Measurements from ENCODE around the gene NFIX. TPM values are rescaled to one million over a fixed set of nuclear protein-coding genes. Genes with fewer than 3 reads are reported as not detected.

NFIX gene
- total RNA-seq, 1 donor = 114 TPM

DNA sequence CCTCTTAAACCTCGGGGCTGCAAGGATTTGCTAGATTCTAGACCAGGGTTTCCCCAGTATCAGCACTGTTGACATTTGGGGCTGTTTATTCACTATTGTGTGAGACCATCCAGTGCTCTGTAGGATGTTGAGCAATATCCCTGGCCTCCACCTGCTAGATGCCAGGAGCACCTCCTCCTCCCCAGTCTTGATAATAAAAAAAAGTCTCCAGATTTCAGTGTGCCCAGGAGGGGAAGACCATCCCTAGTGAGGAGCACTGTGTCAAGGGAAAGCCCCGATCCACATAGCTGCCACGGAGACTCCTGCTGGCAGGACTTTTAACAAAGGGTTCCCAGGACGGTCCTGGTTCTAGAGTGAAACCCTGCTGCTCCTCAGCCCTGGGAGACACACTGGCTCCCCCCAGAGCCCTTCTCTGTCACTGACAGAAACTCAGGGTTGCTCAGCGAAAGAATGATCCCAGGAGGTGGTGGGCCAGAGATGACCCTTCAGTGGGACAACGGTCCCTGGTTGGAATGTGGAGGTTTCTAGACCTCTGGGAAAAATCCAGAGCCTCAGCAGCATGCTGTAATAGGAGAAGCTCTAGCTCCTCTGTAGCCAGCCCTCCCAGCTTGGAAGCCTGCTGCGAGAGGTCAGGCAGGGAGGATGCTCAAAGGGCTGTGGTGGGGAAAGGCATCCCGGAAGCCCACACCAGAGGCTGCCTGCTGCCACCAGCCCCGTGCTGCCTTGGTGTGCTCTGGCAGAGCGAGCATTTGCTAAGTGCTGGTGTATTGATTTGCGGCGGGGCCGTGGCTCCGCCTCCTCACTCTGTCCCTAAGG is 87.1 kb downstream of the NFIX start:
- H3K27me3 ChIP-seq (ENCODE audit: insufficient read depth, low read length) = no peaks in the 10 kb centered on the region
- no peaks in the 10 kb centered on the region for H3K9me3 ChIP-seq (ENCODE audit: low read depth, low read length)
- TF ChIP-seq, protein P1, sequence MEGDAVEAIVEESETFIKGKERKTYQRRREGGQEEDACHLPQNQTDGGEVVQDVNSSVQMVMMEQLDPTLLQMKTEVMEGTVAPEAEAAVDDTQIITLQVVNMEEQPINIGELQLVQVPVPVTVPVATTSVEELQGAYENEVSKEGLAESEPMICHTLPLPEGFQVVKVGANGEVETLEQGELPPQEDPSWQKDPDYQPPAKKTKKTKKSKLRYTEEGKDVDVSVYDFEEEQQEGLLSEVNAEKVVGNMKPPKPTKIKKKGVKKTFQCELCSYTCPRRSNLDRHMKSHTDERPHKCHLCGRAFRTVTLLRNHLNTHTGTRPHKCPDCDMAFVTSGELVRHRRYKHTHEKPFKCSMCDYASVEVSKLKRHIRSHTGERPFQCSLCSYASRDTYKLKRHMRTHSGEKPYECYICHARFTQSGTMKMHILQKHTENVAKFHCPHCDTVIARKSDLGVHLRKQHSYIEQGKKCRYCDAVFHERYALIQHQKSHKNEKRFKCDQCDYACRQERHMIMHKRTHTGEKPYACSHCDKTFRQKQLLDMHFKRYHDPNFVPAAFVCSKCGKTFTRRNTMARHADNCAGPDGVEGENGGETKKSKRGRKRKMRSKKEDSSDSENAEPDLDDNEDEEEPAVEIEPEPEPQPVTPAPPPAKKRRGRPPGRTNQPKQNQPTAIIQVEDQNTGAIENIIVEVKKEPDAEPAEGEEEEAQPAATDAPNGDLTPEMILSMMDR (IDR thresholded peaks at IDR 0.05; ENCODE audit: extremely low read depth, low read depth, low read length) = peak; percentile 58
- no peak overlapping the region for H2AFZ ChIP-seq (ENCODE audit: low read length)
- DNase-seq (ENCODE audit: insufficient read length, low spot score, missing footprints) = peak; percentile 97
- peaks cover 14% of the 10 kb centered on the region for H4K20me1 ChIP-seq (ENCODE audit: insufficient read depth, low read length)
- peaks cover 77% of the 10 kb centered on the region for H3K36me3 ChIP-seq (ENCODE audit: insufficient read depth, low read length)
- peaks cover 8% of the 10 kb centered on the region for H3K79me2 ChIP-seq (ENCODE audit: insufficient read depth, low read length)
- H3K27ac ChIP-seq (ENCODE audit: low read depth, low read length) = no peak overlapping the region
- no peaks in the 10 kb centered on the region for H3K4me1 ChIP-seq (ENCODE audit: insufficient read depth, low read length)
- H3K4me2 ChIP-seq (ENCODE audit: insufficient read depth, low read length) = no peak overlapping the region
- no peak overlapping the region for H3K4me3 ChIP-seq (ENCODE audit: insufficient read depth, low read length)

DNA sequence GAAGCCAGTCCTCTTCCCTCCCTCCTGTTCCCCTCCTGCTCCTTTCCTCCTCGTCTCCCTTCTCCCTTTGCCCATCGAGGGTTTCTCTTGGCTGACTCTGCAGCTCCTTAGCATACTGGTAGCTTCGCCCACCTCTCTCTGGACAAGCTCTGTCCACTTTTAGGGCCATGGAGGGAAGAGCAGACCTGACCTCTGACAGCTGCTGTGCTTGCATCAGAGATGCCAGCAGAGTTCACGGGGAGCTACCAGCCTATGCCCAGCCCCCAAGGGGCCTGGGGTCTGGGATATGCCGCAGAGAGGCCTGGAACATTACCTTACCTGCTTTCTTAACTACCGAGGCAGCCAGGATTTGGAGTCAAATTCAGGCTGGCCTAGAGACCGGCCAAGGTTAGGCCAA is 87.7 kb downstream of the NFIX start:
- H3K79me2 ChIP-seq (ENCODE audit: insufficient read depth, low read length) = peaks cover 8% of the 10 kb centered on the region
- DNase-seq (ENCODE audit: insufficient read length, low spot score, missing footprints) = no peak
- no peaks in the 10 kb centered on the region for H3K9me3 ChIP-seq (ENCODE audit: low read depth, low read length)
- no peaks in the 10 kb centered on the region for H3K4me1 ChIP-seq (ENCODE audit: insufficient read depth, low read length)
- peaks cover 74% of the 10 kb centered on the region for H3K36me3 ChIP-seq (ENCODE audit: insufficient read depth, low read length)
- no peak overlapping the region for H3K27ac ChIP-seq (ENCODE audit: low read depth, low read length)
- H3K4me3 ChIP-seq (ENCODE audit: insufficient read depth, low read length) = no peak overlapping the region
- H3K27me3 ChIP-seq (ENCODE audit: insufficient read depth, low read length) = no peaks in the 10 kb centered on the region
- H4K20me1 ChIP-seq (ENCODE audit: insufficient read depth, low read length) = peaks cover 14% of the 10 kb centered on the region
- no peak overlapping the region for H3K4me2 ChIP-seq (ENCODE audit: insufficient read depth, low read length)
- TF ChIP-seq, protein P1 (IDR thresholded peaks at IDR 0.05; ENCODE audit: extremely low read depth, low read depth, low read length) = no peak
- H2AFZ ChIP-seq (ENCODE audit: low read length) = no peak overlapping the region

DNA sequence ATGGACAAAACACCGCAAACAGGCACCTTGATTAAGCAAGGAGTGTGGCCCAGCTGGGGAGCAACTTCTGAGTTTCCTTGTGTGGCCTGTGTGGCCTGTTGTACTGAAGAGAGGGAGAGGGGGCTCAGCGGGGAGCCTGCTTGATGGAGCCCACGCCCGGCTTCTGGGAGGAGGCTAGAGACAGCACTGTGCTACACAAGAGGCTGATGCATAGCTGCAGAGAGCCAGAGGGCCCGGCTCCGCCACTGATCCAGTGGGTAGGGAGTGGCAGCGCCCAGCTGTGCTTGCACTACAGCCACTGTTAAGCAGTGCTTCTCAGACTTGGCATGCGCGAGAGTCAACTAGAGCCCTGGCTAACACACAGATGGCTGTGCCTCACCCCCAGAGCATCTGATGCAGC is 88.4 kb downstream of the NFIX start:
- Histone ChIP-seq H3K36me3 (ENCODE audit: insufficient read depth, low read length) (peaks cover 67% of the 10 kb centered on the region), H2AFZ (ENCODE audit: low read length) (no peak overlapping the region), H3K27me3 (ENCODE audit: insufficient read depth, low read length) (no peaks in the 10 kb centered on the region), H3K4me3 (ENCODE audit: insufficient read depth, low read length) (no peak overlapping the region), H3K4me1 (ENCODE audit: insufficient read depth, low read length) (no peaks in the 10 kb centered on the region), H3K27ac (ENCODE audit: low read depth, low read length) (no peak overlapping the region), H3K9me3 (ENCODE audit: low read depth, low read length) (no peaks in the 10 kb centered on the region), H4K20me1 (ENCODE audit: insufficient read depth, low read length) (peaks cover 14% of the 10 kb centered on the region), H3K4me2 (ENCODE audit: insufficient read depth, low read length) (no peak overlapping the region), H3K79me2 (ENCODE audit: insufficient read depth, low read length) (peaks cover 8% of the 10 kb centered on the region)
- no peak for DNase-seq (ENCODE audit: insufficient read length, low spot score, missing footprints)
- TF ChIP-seq, protein P1 (IDR thresholded peaks at IDR 0.05; ENCODE audit: extremely low read depth, low read depth, low read length) = no peak

DNA sequence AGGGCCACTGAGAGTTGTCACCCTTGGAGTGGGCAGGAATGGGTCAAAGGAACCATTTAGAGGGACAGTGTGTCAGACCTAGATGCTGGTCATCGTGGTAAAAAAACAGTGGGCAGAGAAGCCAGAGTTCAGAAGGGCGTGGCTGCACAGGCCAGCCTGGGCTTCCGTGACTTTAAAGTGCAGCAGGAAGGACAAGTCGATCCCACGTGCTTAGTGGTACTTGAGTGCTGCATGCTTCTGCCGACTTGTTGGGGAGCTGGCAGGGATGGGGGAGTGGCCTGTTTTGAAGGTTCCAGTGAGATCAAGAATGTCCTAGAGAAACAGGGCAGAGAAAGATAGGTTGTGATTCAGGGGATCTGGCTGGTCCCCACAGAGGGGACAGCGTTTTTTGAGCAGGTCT is 90.4 kb downstream of the NFIX start:
- H3K4me1 ChIP-seq (ENCODE audit: insufficient read depth, low read length) = peaks cover 8% of the 10 kb centered on the region
- H3K79me2 ChIP-seq (ENCODE audit: insufficient read depth, low read length) = peaks cover 8% of the 10 kb centered on the region
- peaks cover 51% of the 10 kb centered on the region for H3K36me3 ChIP-seq (ENCODE audit: insufficient read depth, low read length)
- no peak overlapping the region for H3K27ac ChIP-seq (ENCODE audit: low read depth, low read length)
- H3K9me3 ChIP-seq (ENCODE audit: low read depth, low read length) = no peaks in the 10 kb centered on the region
- TF ChIP-seq, protein P1 (IDR thresholded peaks at IDR 0.05; ENCODE audit: extremely low read depth, low read depth, low read length) = no peak
- no peak for DNase-seq (ENCODE audit: insufficient read length, low spot score, missing footprints)
- no peaks in the 10 kb centered on the region for H3K27me3 ChIP-seq (ENCODE audit: insufficient read depth, low read length)
- H4K20me1 ChIP-seq (ENCODE audit: insufficient read depth, low read length) = peaks cover 17% of the 10 kb centered on the region
- no peak overlapping the region for H3K4me3 ChIP-seq (ENCODE audit: insufficient read depth, low read length)
- H3K4me2 ChIP-seq (ENCODE audit: insufficient read depth, low read length) = no peak overlapping the region
- no peak overlapping the region for H2AFZ ChIP-seq (ENCODE audit: low read length)
